HepG2 (cell line): ENCODE results near the gene CCT6A. TPM values are rescaled to one million over a fixed set of nuclear protein-coding genes. Genes with fewer than 3 reads are reported as not detected.

Experiments
- AHR ChIP-seq: IDR thresholded peaks from 2 replicates; pipeline ENCODE4 v1.6.1; 2018; ENCODE audit warnings: missing genetic modification reagents, missing compliant biosample characterization
- ARID2 ChIP-seq: sonication (generic); formaldehyde crosslinking; IDR thresholded peaks from 2 replicates; pipeline ENCODE4 v1.8.1; 2022; ENCODE audit warnings: mild to moderate bottlenecking, missing genetic modification reagents, borderline replicate concordance
- ARNT ChIP-seq: fragments of 450-650 bp; IDR thresholded peaks from 2 replicates; pipeline ENCODE4 v1.6.1; 2017
- ATF5 ChIP-seq: sonication (generic); formaldehyde crosslinking; IDR thresholded peaks from 2 replicates; pipeline ENCODE4 v1.4.0; 2020; ENCODE audit warnings: mild to moderate bottlenecking, low read depth, missing genetic modification reagents
- CHCHD3 ChIP-seq: sonication (generic); formaldehyde crosslinking; IDR thresholded peaks from 2 replicates; pipeline ENCODE4 v1.8.0; 2022; ENCODE audit warnings: mild to moderate bottlenecking, missing genetic modification reagents, moderate library complexity
- DZIP1 ChIP-seq: sonication (generic); formaldehyde crosslinking; IDR thresholded peaks from 2 replicates; pipeline ENCODE4 v1.5.0; 2020; ENCODE audit warnings: mild to moderate bottlenecking, missing genetic modification reagents
- GLMP ChIP-seq: sonication (generic); formaldehyde crosslinking; IDR thresholded peaks from 2 replicates; pipeline ENCODE4 v1.9.0; 2021; ENCODE audit warnings: missing genetic modification reagents, mild to moderate bottlenecking, borderline replicate concordance
- HNF4A ChIP-seq: sonication (generic); formaldehyde crosslinking; IDR thresholded peaks from 2 replicates; pipeline ENCODE4 v1.4.0; 2020; ENCODE audit warnings: missing genetic modification reagents
- HNF4G ChIP-seq, 2 experiments: sonication (generic) in 1 of 2; formaldehyde crosslinking in 1 of 2; IDR thresholded peaks; 2 replicates each; pipeline versions ENCODE4 v1.4.0 to v1.6.1; 2011 to 2020; ENCODE audit warnings: borderline replicate concordance in 2 of 2, low read depth in 2 of 2, mild to moderate bottlenecking in 2 of 2, low read length in 1 of 2, missing genetic modification reagents in 1 of 2, moderate library complexity in 1 of 2
- KLF6 ChIP-seq: IDR thresholded peaks from 2 replicates; pipeline ENCODE4 v1.8.0; 2016; ENCODE audit warnings: missing biosample characterization, missing genetic modification reagents
- NCOA2 ChIP-seq: sonication (generic); formaldehyde crosslinking; IDR thresholded peaks from 2 replicates; pipeline ENCODE4 v1.8.0; 2022; ENCODE audit warnings: inconsistent platforms
- NR2F6 ChIP-seq, 2 experiments: IDR thresholded peaks; 2 replicates each; pipeline ENCODE4 v1.6.1; 2016; ENCODE audit warnings: antibody characterized with exemption in 1 of 2, mild to moderate bottlenecking in 1 of 2
- PPARG ChIP-seq: conservative IDR thresholded peaks from 2 replicates; pipeline ENCODE4 v1.6.1; 2016; ENCODE audit warnings: missing biosample characterization, missing genetic modification reagents
- RXRA ChIP-seq: sonication (generic); formaldehyde crosslinking; IDR thresholded peaks from 2 replicates; pipeline ENCODE4 v1.5.1; 2020; ENCODE audit warnings: missing genetic modification reagents
- SAFB2 ChIP-seq: sonication (generic); formaldehyde crosslinking; IDR thresholded peaks from 2 replicates; pipeline ENCODE4 v1.5.1; 2020; ENCODE audit warnings: missing genetic modification reagents, low read depth, mild to moderate bottlenecking, borderline replicate concordance
- SSRP1 ChIP-seq: IDR thresholded peaks from 2 replicates; pipeline ENCODE4 v1.6.1; 2016; ENCODE audit warnings: control low read depth
- TBX3 ChIP-seq: fragments of 450-650 bp; IDR thresholded peaks from 2 replicates; pipeline ENCODE4 v1.6.1; 2017; ENCODE audit warnings: antibody characterized with exemption, mild to moderate bottlenecking, inconsistent platforms, borderline replicate concordance
- TERF1 ChIP-seq: sonication (generic); formaldehyde crosslinking; IDR thresholded peaks from 2 replicates; pipeline ENCODE4 v1.8.0; 2022; ENCODE audit warnings: mild to moderate bottlenecking, missing genetic modification reagents, moderate library complexity
- TP53 ChIP-seq: sonication (generic); formaldehyde crosslinking; conservative IDR thresholded peaks from 2 replicates; pipeline ENCODE4 v1.4.0; 2020; ENCODE audit warnings: missing genetic modification reagents
- XBP1 ChIP-seq: sonication (generic); formaldehyde crosslinking; IDR thresholded peaks from 2 replicates; pipeline ENCODE4 v1.5.0; 2020; ENCODE audit warnings: missing genetic modification reagents
- ZBTB42 ChIP-seq: sonication (generic); formaldehyde crosslinking; IDR thresholded peaks from 2 replicates; pipeline ENCODE4 v1.5.0; 2020; ENCODE audit warnings: mild to moderate bottlenecking, missing genetic modification reagents
- ZKSCAN1 ChIP-seq: fragments of 150-350 bp; IDR thresholded peaks from 2 replicates; pipeline ENCODE4 v1.6.1; 2014; ENCODE audit warnings: low read length
- ZKSCAN5 ChIP-seq: sonication (generic); formaldehyde crosslinking; IDR thresholded peaks from 2 replicates; pipeline ENCODE4 v1.5.1; 2020; ENCODE audit warnings: mild to moderate bottlenecking, missing genetic modification reagents
- ZKSCAN8 ChIP-seq: IDR thresholded peaks from 2 replicates; pipeline ENCODE4 v1.6.1; 2016; ENCODE audit warnings: borderline replicate concordance, missing genetic modification reagents, missing compliant biosample characterization
- ZMYM2 ChIP-seq: sonication (generic); formaldehyde crosslinking; IDR thresholded peaks from 2 replicates; pipeline ENCODE4 v1.8.0; 2022; ENCODE audit warnings: mild to moderate bottlenecking, missing genetic modification reagents
- ZNF296 ChIP-seq: sonication (generic); formaldehyde crosslinking; conservative IDR thresholded peaks from 2 replicates; pipeline ENCODE4 v1.5.0; 2020; ENCODE audit warnings: mild to moderate bottlenecking, missing genetic modification reagents
- ZNF510 ChIP-seq: sonication (generic); formaldehyde crosslinking; IDR thresholded peaks from 2 replicates; pipeline ENCODE4 v1.4.0; 2020; ENCODE audit warnings: low read depth, mild to moderate bottlenecking, missing genetic modification reagents
- polyA plus RNA-seq, 8 experiments: library from polyadenylated mRNA; depleted of rRNA in 3 of 8; stranded (reverse) in 7 of 8; unstranded in 1 of 8; fragments of >200 nt; fragmentation: Illumina TruSeq in 4 of 8; extraction: Trizol in 4 of 8; gene quantifications; 2 replicates each; pipeline versions ENCODE4 v1.2.1 to v1.2.3, GENCODE V29; 2011 to 2016; ENCODE audit warnings: low read depth in 4 of 8, missing spikeins in 1 of 8, mixed read lengths in 1 of 8; ENCODE audit not compliant: insufficient read depth in 1 of 8
- total RNA-seq, 5 experiments: library from RNA; depleted of rRNA; stranded (reverse); fragments of >200 nt; fragmentation: Illumina TruSeq; extraction: Trizol; gene quantifications; 2 replicates each; pipeline ENCODE4 v1.2.3, GENCODE V29; 2016; ENCODE audit warnings: low read depth in 1 of 5

The CCT6A gene
- total and polyA plus RNA-seq, 2 of the 13 experiments (the other 11 are each of a cell fraction or from before 2014, with no cell fraction given): 219 to 292 TPM

- TF ChIP-seq RXRA (peak; percentile 99), ZKSCAN8 (peak; percentile 71; the same call in 1 of the 2 replicates), DZIP1 (CRISPR knock-in tag) (no peak), HNF4A (CRISPR knock-in tag) (peak; percentile 91), NCOA2 (CRISPR knock-in tag) (peak; percentile 96), ATF5 (CRISPR knock-in tag) (no peak), TP53 (CRISPR knock-in tag) (no peak), ARID2 (CRISPR knock-in tag) (no peak), ZKSCAN5 (CRISPR knock-in tag) (no peak), TBX3 (peak; percentile 59; the same call in 1 of the 2 replicates), CHCHD3 (no peak), ZKSCAN1 (no peak), HNF4G (IDR thresholded peaks at IDR 0.05; ENCODE audit: borderline replicate concordance, low read depth, low read length) (peak; percentile 84), HNF4G (CRISPR knock-in tag; IDR thresholded peaks at IDR 0.05; ENCODE audit: borderline replicate concordance, low read depth) (peak; percentile 82; the same call in 1 of the 2 replicates), NR2F6 (IDR thresholded peaks at IDR 0.05) (peak; percentile 99), NR2F6 (CRISPR knock-in tag; IDR thresholded peaks at IDR 0.05) (peak; percentile 99), ZNF510 (CRISPR knock-in tag) (no peak), XBP1 (CRISPR knock-in tag) (no peak), GLMP (no peak), SAFB2 (CRISPR knock-in tag) (no peak), KLF6 (CRISPR knock-in tag) (peak; percentile 24), ARNT (no peak), PPARG (CRISPR knock-in tag) (peak; percentile 80), AHR (no peak; the same call in 1 of the 2 replicates), TERF1 (CRISPR knock-in tag) (no peak), ZMYM2 (CRISPR knock-in tag) (peak; percentile 97), ZNF296 (CRISPR knock-in tag) (no peak), ZBTB42 (no peak), SSRP1 (CRISPR knock-in tag) (no peak; the same call in 1 of the 2 replicates)
Measured at GRCh38 chr7:56007167-56007652, 44.4 kb upstream of the CCT6A start (continued).
